OCI-LY1 (cell line): ENCODE results near the gene KANSL1.

Source experiments
- CTCF ChIP-seq: fragments of 200-600 bp; sonication (generic), shearing (Covaris generic); IDR thresholded peaks from 2 replicates; pipeline ENCODE4 v1.5.1; 2017; ENCODE audit warnings: mild to moderate bottlenecking, antibody characterized with exemption, low read length, moderate library complexity, mixed read lengths
- EZH2 ChIP-seq: fragments of 200-600 bp; sonication (generic), shearing (Covaris generic); IDR thresholded peaks from 2 replicates; pipeline ENCODE4 v1.8.0; 2017; ENCODE audit warnings: borderline replicate concordance, mixed run types, mild to moderate bottlenecking, antibody characterized with exemption, low read length, moderate library complexity, mixed read lengths

DNA sequence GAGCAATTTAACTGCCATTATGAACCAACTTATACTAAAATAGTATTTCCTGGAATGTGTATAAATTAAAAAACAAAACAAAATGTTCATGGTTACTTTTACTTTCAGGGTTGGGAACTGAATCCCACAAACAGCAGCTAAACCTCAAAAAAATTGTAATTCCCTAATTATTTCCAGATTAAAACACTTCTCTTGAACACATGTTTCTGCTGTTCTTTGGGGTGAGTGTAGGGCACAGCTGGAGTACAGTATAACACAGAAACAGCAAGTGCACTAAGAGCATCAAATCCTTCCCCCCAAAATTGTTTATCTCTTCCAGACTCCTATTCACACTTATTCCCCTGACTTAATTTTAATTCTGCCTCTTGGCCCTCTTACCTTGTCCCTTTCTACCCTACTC lies 56.4 kb downstream of the KANSL1 start:
- TF ChIP-seq CTCF (no peak), EZH2 (no peak)
